Suppressor macrophage treated with lipopolysaccharide for 4 hours (primary cell): Measurements from ENCODE around the gene AKAP13.
"Not testable (repeated sequence)": the region's sequence is repeated elsewhere in the genome, so short reads cannot be mapped to it uniquely, and the experiment has no call there.

Experiments
- DNase-seq: peaks from one replicate; pipeline ENCODE4 v3.0.0-alpha.2; 2020

The AKAP13 gene

GRCh38 chr15:85633859-85634258, 253.5 kb downstream of the AKAP13 start:
- no peak for DNase-seq

GRCh38 chr15:85636351-85636750, 255.9 kb downstream of the AKAP13 start:
- no peak for DNase-seq

- no peak for DNase-seq
Observed at GRCh38 chr15:85639752-85640381, 259.5 kb downstream of the AKAP13 start.

- peak; percentile 52 for DNase-seq
Observed at GRCh38 chr15:85642065-85642692, 261.8 kb downstream of the AKAP13 start.

- DNase-seq: no peak
Observed at GRCh38 chr15:85642693-85643066, 262.3 kb downstream of the AKAP13 start.

GRCh38 chr15:85646538-85647091, 266.2 kb downstream of the AKAP13 start:
- DNase-seq: peak; percentile 89

- peak; percentile 93 for DNase-seq
Observed at GRCh38 chr15:85649372-85649771, 269.0 kb downstream of the AKAP13 start.

- no peak for DNase-seq
Observed at GRCh38 chr15:85651548-85651947, 271.1 kb downstream of the AKAP13 start.

GRCh38 chr15:85652457-85652856, 272.1 kb downstream of the AKAP13 start:
- no peak for DNase-seq

- DNase-seq: no peak
Observed at GRCh38 chr15:85657132-85657531, 276.7 kb downstream of the AKAP13 start.

GRCh38 chr15:85658816-85659215, 278.4 kb downstream of the AKAP13 start:
- DNase-seq: no peak

GRCh38 chr15:85661859-85662258, 281.5 kb downstream of the AKAP13 start:
- DNase-seq: no peak

GRCh38 chr15:85665677-85666076, 285.3 kb downstream of the AKAP13 start:
- DNase-seq: not testable (repeated sequence)

- DNase-seq: peak; percentile 95
Observed at GRCh38 chr15:85667491-85668424, 287.4 kb downstream of the AKAP13 start.

- no peak for DNase-seq
Observed at GRCh38 chr15:85671156-85671555, 290.8 kb downstream of the AKAP13 start.

- no peak for DNase-seq
Observed at GRCh38 chr15:85672332-85673084, 292.1 kb downstream of the AKAP13 start.

GRCh38 chr15:85673326-85673725, 292.9 kb downstream of the AKAP13 start:
- DNase-seq: no peak

GRCh38 chr15:85676342-85677098, 296.1 kb downstream of the AKAP13 start:
- no peak for DNase-seq

- DNase-seq: no peak
Observed at GRCh38 chr15:85679231-85679630, 298.8 kb downstream of the AKAP13 start.

- DNase-seq: no peak
Observed at GRCh38 chr15:85681386-85681785, 301.0 kb downstream of the AKAP13 start.

- DNase-seq: no peak
Observed at GRCh38 chr15:85684174-85684710, 303.8 kb downstream of the AKAP13 start.

GRCh38 chr15:85685356-85685755, 305.0 kb downstream of the AKAP13 start:
- no peak for DNase-seq
